ENCODE results near the gene CAPZB.
A peak's percentile ranks its signal among the peaks of the same experiment; 100 is the strongest.

The CAPZB gene

DNA sequence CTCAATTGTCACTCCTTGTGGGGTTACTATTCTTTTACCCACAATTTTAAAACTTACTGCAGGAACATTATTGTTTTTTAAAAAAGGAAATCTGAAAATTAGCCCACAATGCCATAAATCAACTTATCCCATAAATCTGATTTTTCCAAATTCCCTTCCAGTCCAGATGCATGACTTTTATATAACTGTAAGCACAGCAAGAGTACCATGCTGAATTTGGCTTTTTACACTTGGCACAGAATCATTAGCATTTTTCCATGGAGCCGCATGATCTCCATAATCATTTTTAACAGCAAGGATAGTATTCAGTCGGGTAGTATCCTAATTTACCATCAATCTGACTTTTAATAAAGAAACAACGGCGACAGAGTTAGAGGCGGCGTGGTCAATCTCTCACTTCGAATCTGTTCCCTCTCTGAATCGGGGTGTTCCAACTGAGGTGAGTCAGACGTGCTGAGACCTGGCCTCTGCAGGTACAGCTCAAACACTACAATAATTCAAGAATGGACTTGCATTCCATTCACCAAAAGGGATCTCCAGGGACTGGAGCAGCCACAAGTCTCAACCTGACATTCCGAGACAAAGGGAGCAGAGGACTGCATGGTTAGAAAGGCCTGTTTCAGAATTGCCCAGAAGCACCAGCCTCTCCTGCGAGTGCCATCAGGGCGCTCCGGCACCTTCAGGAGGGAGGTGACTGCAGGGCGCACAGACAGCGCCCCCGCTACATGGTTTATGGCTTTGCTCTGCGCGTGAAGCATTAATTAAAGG is 124.3 kb downstream of the CAPZB start:
- H3K9me3 ChIP-seq (ENCODE audit: insufficient read depth, low read depth, low read length): no peaks in the 10 kb centered on the region
- no peak overlapping the region for H3K4me3 ChIP-seq (ENCODE audit: low read length, poor library complexity, severe bottlenecking)
- H2AFZ ChIP-seq (ENCODE audit: low read length): no peak overlapping the region
- H3K4me2 ChIP-seq (ENCODE audit: low read depth, low read length, poor library complexity, severe bottlenecking): no peak overlapping the region
- peaks cover 35% of the 10 kb centered on the region; the same call in 1 of the 2 replicates for H3K36me3 ChIP-seq (ENCODE audit: insufficient read depth, low read length)
- H3K27me3 ChIP-seq (ENCODE audit: insufficient read depth, low read length, poor library complexity, severe bottlenecking): no peaks in the 10 kb centered on the region
- H3K79me2 ChIP-seq (ENCODE audit: insufficient read depth, low read length): peaks cover 33% of the 10 kb centered on the region; the same call in 1 of the 2 replicates
- H4K20me1 ChIP-seq (ENCODE audit: insufficient read depth, low read length, poor library complexity, severe bottlenecking): peaks cover 57% of the 10 kb centered on the region
- no peaks in the 10 kb centered on the region for H3K9me2 ChIP-seq (replicated peaks; ENCODE audit: low read depth, low read length)
- no peaks in the 10 kb centered on the region for H3F3A ChIP-seq (ENCODE audit: low read depth)
- no peaks in the 10 kb centered on the region for H3K4me1 ChIP-seq (ENCODE audit: insufficient read depth, low read length, poor library complexity, severe bottlenecking)
- no peak for TF ChIP-seq EZH2phosphoT487 (IDR thresholded peaks at IDR 0.05; ENCODE audit: borderline replicate concordance)
- TF ChIP-seq, protein P1, sequence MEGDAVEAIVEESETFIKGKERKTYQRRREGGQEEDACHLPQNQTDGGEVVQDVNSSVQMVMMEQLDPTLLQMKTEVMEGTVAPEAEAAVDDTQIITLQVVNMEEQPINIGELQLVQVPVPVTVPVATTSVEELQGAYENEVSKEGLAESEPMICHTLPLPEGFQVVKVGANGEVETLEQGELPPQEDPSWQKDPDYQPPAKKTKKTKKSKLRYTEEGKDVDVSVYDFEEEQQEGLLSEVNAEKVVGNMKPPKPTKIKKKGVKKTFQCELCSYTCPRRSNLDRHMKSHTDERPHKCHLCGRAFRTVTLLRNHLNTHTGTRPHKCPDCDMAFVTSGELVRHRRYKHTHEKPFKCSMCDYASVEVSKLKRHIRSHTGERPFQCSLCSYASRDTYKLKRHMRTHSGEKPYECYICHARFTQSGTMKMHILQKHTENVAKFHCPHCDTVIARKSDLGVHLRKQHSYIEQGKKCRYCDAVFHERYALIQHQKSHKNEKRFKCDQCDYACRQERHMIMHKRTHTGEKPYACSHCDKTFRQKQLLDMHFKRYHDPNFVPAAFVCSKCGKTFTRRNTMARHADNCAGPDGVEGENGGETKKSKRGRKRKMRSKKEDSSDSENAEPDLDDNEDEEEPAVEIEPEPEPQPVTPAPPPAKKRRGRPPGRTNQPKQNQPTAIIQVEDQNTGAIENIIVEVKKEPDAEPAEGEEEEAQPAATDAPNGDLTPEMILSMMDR (conservative IDR thresholded peaks at IDR 0.05; ENCODE audit: low read length): 0 out of 2 replicates have a peak, but pooled peaks have one; percentile 11
- H3K9ac ChIP-seq (ENCODE audit: low read depth, low read length, poor library complexity, severe bottlenecking): no peak overlapping the region

DNA sequence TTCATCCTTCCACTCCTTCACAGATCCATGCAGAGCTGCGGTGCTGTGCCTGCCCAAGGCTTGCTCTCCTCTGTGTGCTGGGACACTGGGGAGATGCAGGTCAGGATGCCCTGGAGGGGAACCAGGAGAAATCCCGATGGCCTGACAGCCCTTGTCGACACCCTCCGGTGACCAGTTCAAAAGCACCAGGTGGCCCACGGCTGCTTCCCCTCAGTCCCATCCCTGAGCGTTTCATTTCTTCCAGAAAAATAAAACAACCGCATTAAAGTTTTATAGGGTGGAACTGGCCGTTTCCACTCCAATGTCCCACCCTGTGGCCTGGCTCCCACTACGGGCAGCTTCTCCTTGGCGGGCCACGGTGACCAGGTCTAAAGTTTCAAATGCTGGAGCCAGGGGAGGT is 124.9 kb downstream of the CAPZB start:
- TF ChIP-seq, protein P1 (conservative IDR thresholded peaks at IDR 0.05; ENCODE audit: low read length): no peak
- no peak for TF ChIP-seq EZH2phosphoT487 (IDR thresholded peaks at IDR 0.05; ENCODE audit: borderline replicate concordance)
- no peaks in the 10 kb centered on the region for H3K9me3 ChIP-seq (ENCODE audit: insufficient read depth, low read depth, low read length)
- no peaks in the 10 kb centered on the region for H3K4me1 ChIP-seq (ENCODE audit: insufficient read depth, low read length, poor library complexity, severe bottlenecking)
- no peak overlapping the region for H2AFZ ChIP-seq (ENCODE audit: low read length)
- H3K36me3 ChIP-seq (ENCODE audit: insufficient read depth, low read length): peaks cover 40% of the 10 kb centered on the region; the same call in 1 of the 2 replicates
- no peaks in the 10 kb centered on the region for H3F3A ChIP-seq (ENCODE audit: low read depth)
- H3K79me2 ChIP-seq (ENCODE audit: insufficient read depth, low read length): peaks cover 33% of the 10 kb centered on the region; the same call in 1 of the 2 replicates
- H3K4me2 ChIP-seq (ENCODE audit: low read depth, low read length, poor library complexity, severe bottlenecking): no peak overlapping the region
- no peaks in the 10 kb centered on the region for H3K27me3 ChIP-seq (ENCODE audit: insufficient read depth, low read length, poor library complexity, severe bottlenecking)
- H3K9me2 ChIP-seq (replicated peaks; ENCODE audit: low read depth, low read length): no peaks in the 10 kb centered on the region
- no peak overlapping the region for H3K9ac ChIP-seq (ENCODE audit: low read depth, low read length, poor library complexity, severe bottlenecking)
- peaks cover 57% of the 10 kb centered on the region for H4K20me1 ChIP-seq (ENCODE audit: insufficient read depth, low read length, poor library complexity, severe bottlenecking)
- H3K4me3 ChIP-seq (ENCODE audit: low read length, poor library complexity, severe bottlenecking): no peak overlapping the region

DNA sequence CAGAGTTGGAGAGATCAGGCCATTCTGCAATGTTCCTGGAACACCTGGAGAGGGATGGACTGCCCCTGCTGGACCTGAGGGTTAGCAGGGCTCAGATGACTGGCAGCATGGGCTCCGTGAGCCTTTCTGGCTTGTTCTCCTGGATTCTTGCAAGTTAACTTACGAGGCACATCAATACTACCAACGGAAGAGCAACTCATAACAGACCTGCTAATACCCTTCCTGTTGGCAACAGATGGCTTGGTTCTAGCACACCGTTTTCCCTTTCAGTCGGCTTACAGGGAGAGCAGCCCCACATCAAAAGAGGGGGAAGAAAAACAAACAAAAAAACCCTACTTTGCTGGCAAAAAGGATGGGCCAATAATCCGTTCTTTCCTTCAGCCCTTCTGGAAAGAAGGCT is 125.3 kb downstream of the CAPZB start:
- TF ChIP-seq, protein P1 (conservative IDR thresholded peaks at IDR 0.05; ENCODE audit: low read length): no peak
- no peak for TF ChIP-seq EZH2phosphoT487 (IDR thresholded peaks at IDR 0.05; ENCODE audit: borderline replicate concordance)
- H3K27me3 ChIP-seq (ENCODE audit: insufficient read depth, low read length, poor library complexity, severe bottlenecking): no peaks in the 10 kb centered on the region
- no peaks in the 10 kb centered on the region for H3K9me2 ChIP-seq (replicated peaks; ENCODE audit: low read depth, low read length)
- no peak overlapping the region for H3K4me2 ChIP-seq (ENCODE audit: low read depth, low read length, poor library complexity, severe bottlenecking)
- peaks cover 57% of the 10 kb centered on the region for H4K20me1 ChIP-seq (ENCODE audit: insufficient read depth, low read length, poor library complexity, severe bottlenecking)
- H3K4me1 ChIP-seq (ENCODE audit: insufficient read depth, low read length, poor library complexity, severe bottlenecking): no peaks in the 10 kb centered on the region
- peaks cover 33% of the 10 kb centered on the region; the same call in 1 of the 2 replicates for H3K79me2 ChIP-seq (ENCODE audit: insufficient read depth, low read length)
- peaks cover 44% of the 10 kb centered on the region; the same call in 1 of the 2 replicates for H3K36me3 ChIP-seq (ENCODE audit: insufficient read depth, low read length)
- no peak overlapping the region for H3K4me3 ChIP-seq (ENCODE audit: low read length, poor library complexity, severe bottlenecking)
- H3K9ac ChIP-seq (ENCODE audit: low read depth, low read length, poor library complexity, severe bottlenecking): no peak overlapping the region
- no peaks in the 10 kb centered on the region for H3K9me3 ChIP-seq (ENCODE audit: insufficient read depth, low read depth, low read length)
- no peak overlapping the region for H2AFZ ChIP-seq (ENCODE audit: low read length)
- H3F3A ChIP-seq (ENCODE audit: low read depth): no peaks in the 10 kb centered on the region

Measured in Loucy (cell line).